GM21529 (cell line): Measurements from ENCODE around the gene HDAC4.

ENCODE experiments used
- ATAC-seq: cut with Tn5 transposase; IDR thresholded peaks from one replicate; pipeline ENCODE4 v1.9.1; 2021; ENCODE audit not compliant: unreplicated experiment

The HDAC4 gene

GRCh38 chr2:239398521-239398921, 2.3 kb downstream of the HDAC4 start:
- ATAC-seq = no peak

- no peak for ATAC-seq
Observed at GRCh38 chr2:239397931-239398471, 2.8 kb downstream of the HDAC4 start.

- ATAC-seq = no peak
Observed at GRCh38 chr2:239396881-239397681, 3.7 kb downstream of the HDAC4 start.

DNA sequence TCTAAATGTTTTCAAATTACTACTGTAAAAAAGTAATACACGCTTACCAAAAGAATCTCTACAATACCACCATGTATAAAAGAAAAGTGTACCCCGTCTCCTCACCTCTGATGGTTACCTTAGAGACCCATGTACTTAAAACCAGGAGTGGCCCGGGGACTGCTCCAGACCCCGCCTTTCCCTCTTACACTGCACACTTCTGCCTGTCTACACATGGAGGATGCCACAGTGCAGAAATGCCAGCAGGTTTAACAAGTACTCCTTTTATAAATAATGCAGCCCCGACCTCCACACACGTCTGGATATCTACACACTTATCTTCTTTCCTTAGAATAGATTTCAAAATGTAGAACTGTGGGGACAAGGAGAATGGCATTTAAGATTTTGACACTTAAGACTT, 5.3 kb downstream of the HDAC4 start:
- no peak for ATAC-seq

DNA sequence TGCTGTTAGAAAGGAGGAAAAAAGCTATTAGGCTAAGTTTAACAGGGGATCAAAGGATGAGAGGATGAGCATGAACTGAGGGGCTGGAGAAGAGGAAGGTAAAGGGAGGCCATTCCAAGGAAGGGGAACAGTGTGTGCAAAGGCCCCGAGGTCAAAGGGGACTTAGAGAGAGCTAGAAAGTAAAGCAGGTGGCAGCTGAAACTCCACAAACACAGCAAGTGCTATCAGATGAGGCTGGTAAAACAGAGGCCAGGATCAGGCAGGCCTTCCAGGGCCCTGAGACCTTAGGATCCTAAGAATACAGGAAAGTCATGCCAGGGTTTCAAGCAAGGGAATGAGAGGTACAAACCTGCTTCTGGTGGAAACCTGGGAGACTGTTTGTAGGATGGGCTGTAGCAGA, 5.8 kb downstream of the HDAC4 start:
- ATAC-seq = no peak

GRCh38 chr2:239394346-239394945, 6.4 kb downstream of the HDAC4 start:
- ATAC-seq = no peak

GRCh38 chr2:239393941-239394340, 6.9 kb downstream of the HDAC4 start:
- ATAC-seq = no peak

DNA sequence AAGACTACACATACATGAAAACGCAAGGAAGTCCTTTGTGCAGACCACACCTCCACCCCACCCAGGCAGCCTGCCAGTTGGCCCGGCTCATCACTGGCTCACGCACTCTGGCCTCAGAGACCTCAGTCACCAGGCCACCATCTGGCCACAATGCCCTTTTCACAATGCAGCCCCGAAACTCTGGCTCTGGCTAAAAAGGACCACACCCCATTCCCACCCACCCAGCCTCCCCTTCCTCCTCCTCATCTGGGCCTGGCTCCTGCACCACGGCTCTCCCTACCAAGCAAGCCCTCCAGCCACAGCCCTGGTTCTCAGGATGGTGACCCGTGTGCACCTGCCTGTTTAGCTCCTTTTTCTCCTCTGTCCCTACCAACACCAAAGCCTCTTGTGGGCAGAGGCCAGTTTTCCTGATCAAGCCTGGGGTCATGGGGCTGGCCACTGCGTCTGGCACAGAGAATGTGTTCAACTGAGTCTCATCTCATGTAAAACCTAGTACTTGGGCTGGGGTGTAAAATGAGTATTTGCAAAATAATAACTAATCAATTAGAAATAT, 7.4 kb downstream of the HDAC4 start:
- no peak for ATAC-seq

DNA sequence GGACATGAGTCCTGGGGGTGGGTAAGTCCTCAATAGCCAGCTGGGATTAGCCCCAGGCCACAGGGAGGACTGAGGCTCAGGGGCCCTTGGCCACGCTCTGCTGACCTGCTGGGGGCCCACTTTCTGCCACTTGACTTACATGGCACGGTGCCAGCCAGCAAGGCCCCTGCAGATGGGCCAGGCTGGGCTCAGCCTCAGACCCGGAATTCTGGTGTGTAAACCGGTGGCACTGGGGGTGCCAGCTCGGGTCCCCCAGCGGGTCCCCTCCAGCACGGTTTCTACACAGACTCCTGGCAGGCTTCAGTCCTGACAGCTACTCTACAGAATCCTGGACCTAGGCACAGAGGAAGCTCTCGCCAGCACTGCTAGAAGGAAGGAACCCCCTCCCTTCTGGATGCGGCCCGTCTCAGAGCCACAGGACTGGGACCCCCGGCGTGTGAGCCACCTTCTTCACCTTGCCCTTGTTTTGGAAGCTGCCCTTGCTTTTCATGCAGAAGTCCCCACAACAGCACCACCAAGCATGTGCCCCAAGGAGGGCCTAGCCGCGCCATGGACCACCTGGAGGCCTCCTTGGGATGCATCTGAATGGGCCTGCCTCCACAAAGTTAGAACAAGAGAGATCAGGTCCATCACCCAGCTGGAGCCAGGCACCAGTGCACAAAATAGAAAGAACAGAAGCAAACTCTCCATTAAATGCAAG, 8.0 kb downstream of the HDAC4 start:
- no peak for ATAC-seq

- ATAC-seq = no peak
Observed at GRCh38 chr2:239392072-239392357, 8.8 kb downstream of the HDAC4 start.

DNA sequence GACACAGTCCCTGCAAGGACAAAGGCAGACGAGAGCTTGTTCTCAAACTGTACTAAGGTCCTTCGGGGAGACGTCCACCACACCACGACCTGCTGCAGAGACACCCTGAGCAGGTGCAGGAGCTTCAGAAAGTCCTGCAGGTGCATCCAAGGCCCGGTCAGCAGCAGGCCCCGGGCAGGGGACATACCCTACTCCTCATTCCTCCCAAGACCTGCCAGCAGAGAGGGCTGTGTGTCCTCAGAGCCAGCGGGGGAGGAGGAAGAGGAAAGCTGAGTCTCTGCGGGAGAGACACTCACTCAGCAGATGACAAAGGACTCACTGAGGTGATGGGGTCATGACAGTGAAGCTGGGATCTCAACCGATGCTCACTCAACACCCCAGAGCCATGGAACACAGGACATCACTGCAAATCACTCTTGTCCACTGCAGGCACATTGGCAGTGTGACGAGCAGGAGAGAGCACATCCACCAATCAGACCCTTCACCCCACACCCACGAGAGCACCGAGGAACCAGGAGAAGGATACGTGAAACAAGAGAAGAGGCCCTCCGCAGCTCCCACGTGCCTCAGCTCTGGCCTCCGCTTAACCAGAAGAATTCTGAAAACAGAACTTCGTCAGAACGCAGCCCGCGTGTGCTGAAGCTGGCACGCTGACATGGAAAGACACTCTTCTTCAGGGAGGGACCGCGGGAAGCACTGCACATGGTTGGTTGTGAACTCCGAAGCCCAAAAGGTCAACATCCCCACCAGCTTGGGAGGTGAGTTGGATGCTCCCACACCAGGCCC, 9.3 kb downstream of the HDAC4 start:
- no peak for ATAC-seq

DNA sequence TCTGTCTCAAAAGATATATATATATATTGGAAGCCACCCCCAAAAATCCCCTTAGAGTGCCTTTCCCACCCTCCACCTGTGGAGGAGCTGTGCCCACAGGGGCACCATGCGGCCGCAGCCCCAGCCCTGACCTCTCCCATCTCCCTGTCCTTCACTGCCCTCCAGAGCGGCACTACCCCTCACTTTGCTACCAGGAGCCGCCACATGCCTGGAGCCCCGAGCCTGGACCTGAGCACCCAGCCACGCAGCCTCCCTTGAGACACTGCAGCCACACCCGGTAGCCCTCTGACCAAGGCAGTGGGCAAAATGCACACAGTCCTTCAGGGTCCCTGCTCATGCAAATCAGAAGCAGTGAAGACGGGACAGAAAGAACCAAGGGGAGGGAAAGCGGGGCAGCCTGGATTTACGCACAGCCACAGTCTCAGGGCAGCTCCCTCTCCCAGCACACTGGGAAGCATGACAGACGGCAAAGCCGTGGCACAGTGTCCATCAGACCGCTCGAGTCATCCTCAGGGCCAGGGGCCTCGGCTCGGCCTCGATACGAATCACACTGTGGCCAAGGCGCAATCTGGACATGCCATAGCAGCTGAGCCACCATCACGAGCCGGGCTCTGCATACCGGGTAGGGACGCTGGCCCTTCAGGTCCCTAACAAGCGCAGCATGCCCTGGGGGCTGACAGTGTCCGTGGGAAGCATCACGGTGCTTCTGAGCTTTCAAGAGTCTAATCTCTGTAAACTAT, 10.1 kb downstream of the HDAC4 start:
- ATAC-seq = no peak

- ATAC-seq = no peak
Observed at GRCh38 chr2:239389414-239390329, 11.1 kb downstream of the HDAC4 start.

- ATAC-seq = no peak
Observed at GRCh38 chr2:239388236-239389151, 12.3 kb downstream of the HDAC4 start.

GRCh38 chr2:239387811-239388210, 13.0 kb downstream of the HDAC4 start:
- no peak for ATAC-seq

- ATAC-seq = no peak
Observed at GRCh38 chr2:239386872-239387445, 13.9 kb downstream of the HDAC4 start.

- ATAC-seq = no peak
Observed at GRCh38 chr2:239386001-239386670, 14.7 kb downstream of the HDAC4 start.
